Sigmoid colon (tissue), 7 donors: Measurements from ENCODE around the gene DUSP28. TPM values are rescaled to one million over a fixed set of nuclear protein-coding genes. Genes with fewer than 3 reads are reported as not detected.
"Not testable (repeated sequence)": the region's sequence is repeated elsewhere in the genome, so short reads cannot be mapped to it uniquely, and the experiment has no call there.

Experiments used
- DNase-seq: peaks from one replicate; pipeline ENCODE4 v3.0.0-alpha.2; 2019
- H3K27ac ChIP-seq, 4 donors: fragments of 200-600 bp; sonication (generic); one replicate each; pipeline ENCODE4 v1.5.1; 2016 to 2019; ENCODE audit warnings: mild to moderate bottlenecking in 1 of 4
- H3K27me3 ChIP-seq, 3 donors: fragments of 200-600 bp; sonication (generic); one replicate each; pipeline ENCODE4 v1.5.1; 2019; ENCODE audit warnings: mild to moderate bottlenecking in 1 of 3
- H3K36me3 ChIP-seq, 4 donors: fragments of 200-600 bp; sonication (generic); one replicate each; pipeline ENCODE4 v1.5.1; 2016 to 2019
- H3K4me1 ChIP-seq, 4 donors: fragments of 200-600 bp; sonication (generic); one replicate each; pipeline ENCODE4 v1.5.1; 2017 to 2019
- H3K4me3 ChIP-seq, 4 donors: fragments of 200-600 bp; sonication (generic); one replicate each; pipeline ENCODE4 v1.5.1; 2017 to 2019; ENCODE audit warnings: mild to moderate bottlenecking in 2 of 4, moderate library complexity in 1 of 4
- H3K9me3 ChIP-seq, 4 donors: fragments of 200-600 bp in 3 of 4; sonication (generic) in 3 of 4; one replicate each; pipeline versions ENCODE4 v1.5.1 to v1.6.1; 2013 to 2019
- CTCF ChIP-seq, 4 experiments: fragments of 450-650 bp in 3 of 4; fragments of 200-600 bp in 1 of 4; IDR thresholded peaks; one replicate each; pipeline ENCODE4 v1.5.1; 2016 to 2019; ENCODE audit warnings: antibody characterized with exemption in 4 of 4, mild to moderate bottlenecking in 3 of 4, moderate library complexity in 2 of 4
- EP300 ChIP-seq, 4 donors: sonication (generic); formaldehyde crosslinking; IDR thresholded peaks; one replicate each; pipeline ENCODE4 v1.6.1; 2017; ENCODE audit warnings: antibody characterized with exemption in 4 of 4
- POLR2A ChIP-seq, 2 donors: fragments of 450-650 bp; IDR thresholded peaks; one replicate each; pipeline ENCODE4 v1.6.1; 2016; ENCODE audit warnings: antibody characterized with exemption in 2 of 2, mild to moderate bottlenecking in 2 of 2, moderate library complexity in 2 of 2
- POLR2AphosphoS5 ChIP-seq, 4 donors: sonication (generic); formaldehyde crosslinking; IDR thresholded peaks; one replicate each; pipeline ENCODE4 v1.6.1; 2017; ENCODE audit warnings: antibody characterized with exemption in 4 of 4
- WGBS, 2 donors: extraction: QIAGEN DNeasy Blood & Tissue Kit; methylation state at CpG; one replicate each; pipeline ENCODE4 v1.1.7; 2013; 5-methylcytosine and 5-hydroxymethylcytosine counted together
- intact Hi-C: fragments of 100-400 bp; cut with DNase I; formaldehyde crosslinking; loops from one replicate; pipeline ENCODE4 v1.15.1; 2023
- polyA plus RNA-seq, 3 donors: library from polyadenylated mRNA; stranded (reverse); fragments of 200-250 nt; gene quantifications; one replicate each; pipeline ENCODE4 v1.2.3, GENCODE V29; 2013
- total RNA-seq, 4 donors: library from RNA; depleted of rRNA; stranded (reverse); fragments of >200 nt; gene quantifications; one replicate each; pipeline ENCODE4 v1.1.0, GENCODE V29; 2016
- donor health status: healthy with polysubstance abuse.
- donor health status: Bipolar disorder and iron deficiency.
- donor health status: healthy.

DUSP28 gene
- total and polyA plus RNA-seq, 7 donors = 4.6 to 10.2 (median 5.4) TPM

GRCh38 chr2:240519396-240520129 lies 40.6 kb upstream of the DUSP28 start:
- TF ChIP-seq POLR2A (IDR thresholded peaks at IDR 0.05) = no peak
- 62 to 80% methylated on average over 25 of the region's 25 CpGs for WGBS, 2 donors
- H3K4me3 ChIP-seq = peak overlapping the region in 1 of 4 donors; percentile 8

GRCh38 chr2:240520130-240520973 lies 39.8 kb upstream of the DUSP28 start:
- Histone ChIP-seq H3K27me3 (peaks cover 0 to 25% (median 16%) of the 10 kb centered on the region in 3 donors), H3K27ac (no peak overlapping the region), H3K9me3 (peaks cover 0 to 4% (median 0%) of the 10 kb centered on the region in 4 donors), H3K4me3 (peak overlapping the region in 1 of 4 donors; percentile 8), H3K36me3 (peaks cover 0 to 19% (median 3%) of the 10 kb centered on the region in 4 donors), H3K4me1 (peaks cover 0 to 15% (median 14%) of the 10 kb centered on the region in 4 donors)
- intact Hi-C loops = no loop called here
- TF ChIP-seq CTCF (IDR thresholded peaks at IDR 0.05) (no peak), POLR2A (IDR thresholded peaks at IDR 0.05) (no peak), POLR2AphosphoS5 (IDR thresholded peaks at IDR 0.05) (no peak), EP300 (IDR thresholded peaks at IDR 0.05) (no peak)
- DNase-seq = no peak
- WGBS, 2 donors = 40 to 64% methylated on average over 52 of the region's 52 CpGs

More at GRCh38 chr2:240519396-240520129, 40.6 kb upstream of the DUSP28 start:
- peaks cover 0 to 25% (median 16%) of the 10 kb centered on the region in 3 donors for H3K27me3 ChIP-seq
- H3K27ac ChIP-seq = no peak overlapping the region
- peaks cover 0 to 15% (median 14%) of the 10 kb centered on the region in 4 donors for H3K4me1 ChIP-seq
- intact Hi-C loops = no loop called here
- H3K36me3 ChIP-seq = peaks cover 0 to 12% (median 3%) of the 10 kb centered on the region in 4 donors
- no peaks in the 10 kb centered on the region for H3K9me3 ChIP-seq
- DNase-seq = no peak

- TF ChIP-seq POLR2AphosphoS5 (IDR thresholded peaks at IDR 0.05) = no peak
- TF ChIP-seq CTCF (IDR thresholded peaks at IDR 0.05) = no peak
- no peak for TF ChIP-seq EP300 (IDR thresholded peaks at IDR 0.05)
- no peak for TF ChIP-seq POLR2A (IDR thresholded peaks at IDR 0.05)
- Histone ChIP-seq H3K27ac (no peak overlapping the region), H3K4me1 (peaks cover 0 to 15% (median 14%) of the 10 kb centered on the region in 4 donors), H3K27me3 (peaks cover 0 to 25% (median 16%) of the 10 kb centered on the region in 3 donors), H3K9me3 (peaks cover 0 to 4% (median 0%) of the 10 kb centered on the region in 4 donors), H3K4me3 (no peak overlapping the region), H3K36me3 (peaks cover 0 to 23% (median 3%) of the 10 kb centered on the region in 4 donors)
- DNase-seq = no peak
- intact Hi-C loops = no loop called here
- 94 to 96% methylated on average over 12 of the region's 12 CpGs for WGBS, 2 donors
Measured at GRCh38 chr2:240520974-240521350, 39.2 kb upstream of the DUSP28 start.

- Histone ChIP-seq H3K4me1 (peaks cover 0 to 15% (median 14%) of the 10 kb centered on the region in 4 donors), H3K27me3 (peaks cover 0 to 25% (median 16%) of the 10 kb centered on the region in 3 donors), H3K36me3 (peaks cover 0 to 23% (median 3%) of the 10 kb centered on the region in 4 donors)
- H3K27ac ChIP-seq, H3K4me3 ChIP-seq, intact Hi-C loops, DNase-seq, H3K9me3 ChIP-seq: not testable (repeated sequence)
- 97% methylated on average over 5 of the region's 5 CpGs for WGBS, 2 donors
Measured at GRCh38 chr2:240521885-240522284, 38.3 kb upstream of the DUSP28 start.

GRCh38 chr2:240522406-240522805 lies 37.8 kb upstream of the DUSP28 start:
- Histone ChIP-seq H3K36me3 (peaks cover 0 to 23% (median 3%) of the 10 kb centered on the region in 4 donors), H3K27me3 (peaks cover 0 to 23% (median 16%) of the 10 kb centered on the region in 3 donors), H3K9me3 (peaks cover 0 to 4% (median 0%) of the 10 kb centered on the region in 4 donors), H3K4me1 (peaks cover 0 to 15% (median 14%) of the 10 kb centered on the region in 4 donors), H3K4me3 (no peak overlapping the region), H3K27ac (no peak overlapping the region)
- no peak for DNase-seq
- 96 to 97% methylated on average over 12 of the region's 12 CpGs for WGBS, 2 donors
- intact Hi-C loops = no loop called here
- TF ChIP-seq CTCF (IDR thresholded peaks at IDR 0.05) (no peak), POLR2A (IDR thresholded peaks at IDR 0.05) (no peak), EP300 (IDR thresholded peaks at IDR 0.05) (no peak), POLR2AphosphoS5 (IDR thresholded peaks at IDR 0.05) (no peak)
